ENCODE results near the gene SMIM13. TPM values are rescaled to one million over a fixed set of nuclear protein-coding genes. Genes with fewer than 3 reads are reported as not detected.

The SMIM13 gene
- total RNA-seq, 1 donor: 2.2 TPM

- no peak for DNase-seq (ENCODE audit: low read depth in 2 of 3, low spot score in 2 of 3)
Observed at GRCh38 chr6:11183761-11184362, 90.2 kb downstream of the SMIM13 start.

GRCh38 chr6:11185204-11185842, 91.7 kb downstream of the SMIM13 start:
- DNase-seq (ENCODE audit: low read depth in 2 of 3, low spot score in 2 of 3): no peak

- no peak for DNase-seq (ENCODE audit: low read depth in 2 of 3, low spot score in 2 of 3)
Observed at GRCh38 chr6:11187301-11187700, 93.7 kb downstream of the SMIM13 start.

Small RNA genes within 50 kb of the gene (small RNA-seq; reads per million reads assigned to genes)
- gene AL136139.1: not detected

Other genes with a start within 250 kb of the SMIM13 start
- not detected for gene GCM2, start 211.8 kb upstream of the SMIM13 start, total RNA-seq
- gene SYCP2L, start 206.8 kb upstream of the SMIM13 start, total RNA-seq: under 0.01 TPM
- gene ELOVL2, start 49.5 kb upstream of the SMIM13 start, total RNA-seq: not detected
- gene ERVFRD-1, start 17.9 kb downstream of the SMIM13 start, total RNA-seq: under 0.01 TPM
- 4.6 TPM for gene NEDD9, start 138.8 kb downstream of the SMIM13 start, total RNA-seq